Ishikawa (cell line): ENCODE results near the gene LRFN2.

Source experiments
- CEBPB ChIP-seq: IDR thresholded peaks from 2 replicates; pipeline ENCODE4 v1.6.1; 2012
- CREB1 ChIP-seq: IDR thresholded peaks from 2 replicates; pipeline ENCODE4 v1.6.1; 2012; ENCODE audit warnings: low read depth
- EGR1 ChIP-seq: IDR thresholded peaks from 2 replicates; pipeline ENCODE4 v1.6.1; 2012
- EP300 ChIP-seq: IDR thresholded peaks from 2 replicates; pipeline ENCODE4 v1.6.1; 2012; ENCODE audit warnings: borderline replicate concordance
- FOXM1 ChIP-seq: IDR thresholded peaks from 2 replicates; pipeline ENCODE4 v1.6.1; 2012; ENCODE audit warnings: low read depth, borderline replicate concordance
- MAX ChIP-seq: IDR thresholded peaks from 2 replicates; pipeline ENCODE4 v1.6.1; 2012
- NFIC ChIP-seq: IDR thresholded peaks from 2 replicates; pipeline ENCODE4 v1.6.1; 2012
- RAD21 ChIP-seq: IDR thresholded peaks from 2 replicates; pipeline ENCODE4 v1.6.1; 2012; ENCODE audit warnings: low read depth
- REST ChIP-seq: IDR thresholded peaks from 2 replicates; pipeline ENCODE4 v1.6.1; 2012; ENCODE audit warnings: low read depth, mild to moderate bottlenecking
- TAF1 ChIP-seq: IDR thresholded peaks from 2 replicates; pipeline ENCODE4 v1.6.1; 2012; ENCODE audit warnings: low read depth, mild to moderate bottlenecking
- TCF12 ChIP-seq: IDR thresholded peaks from 2 replicates; pipeline ENCODE4 v1.6.1; 2012; ENCODE audit warnings: low read depth
- TEAD4 ChIP-seq: IDR thresholded peaks from 2 replicates; pipeline ENCODE4 v1.6.1; 2012
- USF1 ChIP-seq: IDR thresholded peaks from 2 replicates; pipeline ENCODE4 v1.6.1; 2012
- YY1 ChIP-seq: IDR thresholded peaks from 2 replicates; pipeline ENCODE4 v1.6.1; 2012; ENCODE audit warnings: low read depth
- ZBTB7A ChIP-seq: IDR thresholded peaks from 2 replicates; pipeline ENCODE4 v1.6.1; 2012; ENCODE audit warnings: low read depth

The LRFN2 gene

GRCh38 chr6:40391851-40392517, 195.2 kb downstream of the LRFN2 start:
- TF ChIP-seq EGR1 (no peak), TCF12 (no peak), FOXM1 (no peak), RAD21 (no peak), YY1 (no peak), CREB1 (no peak), TEAD4 (no peak), ZBTB7A (no peak), NFIC (no peak)

GRCh38 chr6:40391086-40391485, 196.1 kb downstream of the LRFN2 start:
- TF ChIP-seq FOXM1 (no peak), TCF12 (no peak), MAX (no peak)

- TF ChIP-seq REST (no peak), EP300 (no peak), NFIC (no peak), CEBPB (no peak), RAD21 (no peak), USF1 (no peak), TCF12 (no peak), EGR1 (no peak), YY1 (no peak), FOXM1 (no peak), TEAD4 (no peak), ZBTB7A (no peak), TAF1 (no peak), CREB1 (no peak), MAX (no peak)
Observed at GRCh38 chr6:40390144-40390800, 196.9 kb downstream of the LRFN2 start.

GRCh38 chr6:40389254-40389653, 197.9 kb downstream of the LRFN2 start:
- TF ChIP-seq CEBPB = no peak
- no peak for TF ChIP-seq TEAD4
- no peak for TF ChIP-seq USF1
- no peak for TF ChIP-seq TCF12
- TF ChIP-seq RAD21 = no peak
- TF ChIP-seq TAF1 = no peak
- TF ChIP-seq MAX = no peak
- no peak for TF ChIP-seq EP300
- no peak for TF ChIP-seq YY1
- no peak for TF ChIP-seq ZBTB7A
- no peak for TF ChIP-seq NFIC
- no peak for TF ChIP-seq CREB1

- no peak for TF ChIP-seq USF1
- no peak for TF ChIP-seq ZBTB7A
- TF ChIP-seq RAD21 = no peak
- TF ChIP-seq MAX = no peak
- no peak for TF ChIP-seq EP300
- no peak for TF ChIP-seq FOXM1
- TF ChIP-seq TEAD4 = no peak
- no peak for TF ChIP-seq TAF1
- no peak for TF ChIP-seq NFIC
- TF ChIP-seq REST = no peak
Observed at GRCh38 chr6:40387871-40388264, 199.3 kb downstream of the LRFN2 start.
